Astrocyte (in vitro differentiated cells and primary cell): ENCODE data around the gene PIGQ. TPM values are rescaled to one million over a fixed set of nuclear protein-coding genes. Genes with fewer than 3 reads are reported as not detected.

Experiments
- DNase-seq: peaks from one replicate; pipeline ENCODE4 v3.0.0-alpha.2; 2010; ENCODE audit warnings: low read depth
- FAIRE-seq: peaks from 2 replicates; lab custom pipeline; 2011; peaks lifted over from hg19 to GRCh38; lab: Jason Lieb, UNC
- H2AFZ ChIP-seq: 2 replicates; pipeline ENCODE4 v1.6.0; 2012; ENCODE audit warnings: low read depth, low read length, inconsistent platforms
- H3K27ac ChIP-seq: 2 replicates; pipeline ENCODE4 v1.5.1; 2011; ENCODE audit warnings: low read depth, low read length, inconsistent platforms
- H3K27me3 ChIP-seq: 2 replicates; pipeline ENCODE4 v1.6.0; 2011; ENCODE audit warnings: low read length, inconsistent platforms; ENCODE audit not compliant: insufficient read depth
- H3K36me3 ChIP-seq: 2 replicates; pipeline ENCODE4 v1.5.1; 2011; ENCODE audit warnings: low read length, inconsistent platforms; ENCODE audit not compliant: insufficient read depth
- H3K4me1 ChIP-seq: 2 replicates; pipeline ENCODE4 v1.5.1; 2011; ENCODE audit warnings: low read length, inconsistent platforms; ENCODE audit not compliant: insufficient read depth
- H3K4me2 ChIP-seq: 2 replicates; pipeline ENCODE4 v1.6.0; 2012; ENCODE audit warnings: low read length, inconsistent platforms
- H3K4me3 ChIP-seq: 2 replicates; pipeline ENCODE4 v1.5.1; 2011; ENCODE audit warnings: low read depth, mild to moderate bottlenecking, low read length, inconsistent platforms; ENCODE audit not compliant: insufficient read depth
- H3K79me2 ChIP-seq: 2 replicates; pipeline ENCODE4 v1.6.0; 2012; ENCODE audit warnings: mild to moderate bottlenecking, low read length, inconsistent platforms; ENCODE audit not compliant: insufficient read depth
- H3K9ac ChIP-seq: 2 replicates; pipeline ENCODE4 v1.6.0; 2012; ENCODE audit warnings: mild to moderate bottlenecking, low read length, inconsistent platforms
- H3K9me3 ChIP-seq: 2 replicates; pipeline ENCODE4 v1.5.1; 2012; ENCODE audit warnings: low read depth, mild to moderate bottlenecking, low read length, inconsistent platforms; ENCODE audit not compliant: insufficient read depth
- H4K20me1 ChIP-seq: 2 replicates; pipeline ENCODE4 v1.6.0; 2012; ENCODE audit warnings: low read length, inconsistent platforms; ENCODE audit not compliant: insufficient read depth
- H3K27ac Mint-ChIP-seq: one replicate; pipeline ENCODE4 v1.8.0; 2021; ENCODE audit warnings: mild to moderate bottlenecking, mixed read lengths; ENCODE audit not compliant: unreplicated experiment
- H3K27me3 Mint-ChIP-seq: one replicate; pipeline ENCODE4 v1.8.0; 2021; ENCODE audit warnings: low read depth, mixed read lengths; ENCODE audit not compliant: unreplicated experiment
- H3K36me3 Mint-ChIP-seq: one replicate; pipeline ENCODE4 v1.8.0; 2021; ENCODE audit warnings: low read depth, mixed read lengths; ENCODE audit not compliant: unreplicated experiment
- H3K4me1 Mint-ChIP-seq: one replicate; pipeline ENCODE4 v1.8.0; 2021; ENCODE audit warnings: low read depth, mixed read lengths; ENCODE audit not compliant: unreplicated experiment
- H3K4me3 Mint-ChIP-seq: one replicate; pipeline ENCODE4 v1.8.0; 2021; ENCODE audit warnings: mild to moderate bottlenecking, moderate library complexity, mixed read lengths; ENCODE audit not compliant: unreplicated experiment
- H3K9me3 Mint-ChIP-seq: one replicate; pipeline ENCODE4 v1.8.0; 2021; ENCODE audit warnings: mild to moderate bottlenecking, mixed read lengths; ENCODE audit not compliant: unreplicated experiment
- CTCF ChIP-seq: IDR thresholded peaks from 2 replicates; pipeline ENCODE4 v1.5.1; 2011; ENCODE audit warnings: low read depth, mild to moderate bottlenecking, inconsistent platforms, low read length, moderate library complexity; ENCODE audit not compliant: insufficient read depth
- EZH2 ChIP-seq: IDR thresholded peaks from 2 replicates; pipeline ENCODE4 v1.6.1; 2012; ENCODE audit warnings: mild to moderate bottlenecking, low read length, inconsistent platforms; ENCODE audit not compliant: insufficient read depth
- total RNA-seq: library from RNA; stranded (reverse); gene quantifications from 2 replicates; pipeline ENCODE4 v1.2.1, GENCODE V29; 2021

The PIGQ gene
- total RNA-seq, 1 donor from 2014 or later: 22.4 TPM

GRCh38 chr16:540645-541340, 29.0 kb upstream of the PIGQ start:
- FAIRE-seq: no peak
- peaks cover 95% of the 10 kb centered on the region for H3K79me2 ChIP-seq

DNA sequence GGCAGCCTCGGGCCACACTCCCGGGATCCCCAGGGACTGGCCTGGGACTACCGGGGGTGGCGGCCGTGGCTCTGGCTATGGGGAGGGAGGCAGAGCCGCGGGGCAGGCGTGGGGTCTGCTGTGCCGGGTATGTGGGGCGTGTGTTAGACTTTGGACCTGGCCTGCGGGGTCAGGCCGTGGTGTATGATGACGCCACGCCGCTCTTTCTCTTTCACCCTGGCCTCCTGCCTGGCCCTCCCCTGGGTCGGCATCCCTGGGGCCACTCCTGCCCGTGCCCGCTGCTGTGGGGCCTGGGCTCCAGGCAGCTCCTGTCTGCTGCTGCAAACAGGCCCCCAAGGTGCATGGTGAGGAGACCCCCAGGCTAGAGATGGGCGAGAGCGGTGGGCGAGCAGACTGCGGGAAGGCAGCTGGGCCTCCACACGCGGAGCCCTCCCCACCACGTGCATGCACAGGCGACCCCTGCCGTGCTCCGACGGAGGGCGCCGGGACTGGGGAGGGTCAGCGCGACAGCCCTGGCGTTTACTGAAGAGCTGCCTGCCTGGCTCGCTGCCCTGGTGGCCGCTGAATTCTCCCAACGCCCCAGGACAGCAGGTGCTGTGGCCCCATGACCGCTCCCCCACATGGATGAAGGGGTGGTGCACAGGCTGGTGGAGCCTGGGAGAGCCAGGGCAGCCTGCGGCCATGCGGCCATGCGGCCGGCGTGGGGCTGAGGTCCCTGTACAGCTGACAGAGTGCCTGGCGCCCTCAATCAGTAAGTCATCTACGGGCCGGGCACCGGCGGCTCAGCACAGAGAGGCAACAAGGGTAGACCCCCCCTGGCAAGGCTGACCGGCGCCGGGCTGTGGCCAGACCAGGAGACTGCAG, 26.2 kb upstream of the PIGQ start:
- no peak for FAIRE-seq
- Mint-ChIP-seq H3K4me3 (no peak overlapping the region), H3K36me3 (peaks cover 2% of the 10 kb centered on the region), H3K27ac (no peak overlapping the region), H3K9me3 (no peaks in the 10 kb centered on the region), H3K4me1 (no peaks in the 10 kb centered on the region), H3K27me3 (no peaks in the 10 kb centered on the region)
- no peak for TF ChIP-seq CTCF
- no peak for TF ChIP-seq EZH2
- no peak for DNase-seq
- no peak overlapping the region for H3K27ac ChIP-seq
- H3K9ac ChIP-seq: no peak overlapping the region
- no peak overlapping the region for H2AFZ ChIP-seq
- no peaks in the 10 kb centered on the region for H3K36me3 ChIP-seq
- H3K9me3 ChIP-seq: no peaks in the 10 kb centered on the region
- H3K4me1 ChIP-seq: peaks cover 15% of the 10 kb centered on the region
- peaks cover 86% of the 10 kb centered on the region for H4K20me1 ChIP-seq
- H3K4me3 ChIP-seq: no peak overlapping the region
- no peak overlapping the region for H3K4me2 ChIP-seq
- H3K79me2 ChIP-seq: peaks cover 82% of the 10 kb centered on the region
- H3K27me3 ChIP-seq: no peaks in the 10 kb centered on the region

More at GRCh38 chr16:540645-541340, 29.0 kb upstream of the PIGQ start:
- Mint-ChIP-seq H3K27me3 (no peaks in the 10 kb centered on the region), H3K4me3 (no peak overlapping the region), H3K9me3 (no peaks in the 10 kb centered on the region), H3K27ac (no peak overlapping the region), H3K36me3 (peaks cover 2% of the 10 kb centered on the region), H3K4me1 (no peaks in the 10 kb centered on the region)
- no peak overlapping the region for H3K4me3 ChIP-seq
- no peak for DNase-seq
- H3K36me3 ChIP-seq: no peaks in the 10 kb centered on the region
- H3K9me3 ChIP-seq: no peaks in the 10 kb centered on the region
- no peak overlapping the region for H2AFZ ChIP-seq
- H3K27ac ChIP-seq: no peak overlapping the region
- no peaks in the 10 kb centered on the region for H3K27me3 ChIP-seq
- peak overlapping the region; percentile 68 for H3K4me2 ChIP-seq
- H4K20me1 ChIP-seq: peaks cover 94% of the 10 kb centered on the region
- peaks cover 19% of the 10 kb centered on the region for H3K4me1 ChIP-seq
- peak overlapping the region; percentile 22 for H3K9ac ChIP-seq
- TF ChIP-seq EZH2 (no peak), CTCF (no peak)
